IMR-90 (cell line): ENCODE data around the gene STK33. TPM values are rescaled to one million over a fixed set of nuclear protein-coding genes. Genes with fewer than 3 reads are reported as not detected.

Experiments used
- ATAC-seq: fragments of 200-7000 bp; cut with Tn5 transposase; 2 replicates; pipeline ENCODE4 v1.9.1; 2020; ENCODE audit warnings: low read depth, mild to moderate bottlenecking, moderate library complexity
- BruUV-seq: library from RNA; stranded (reverse); fragments of 400-500 nt; replicated peaks from 2 replicates; lab custom pipeline; 2021; lab: Mats Ljungman, UMichigan
- CTCF ChIA-PET: fragments of 300-600 bp; formaldehyde crosslinking; extraction: SDS; loops from one replicate; lab custom pipeline; 2021; ENCODE audit warnings: antibody characterized with exemption; lab: Yijun Ruan, JAX
- POLR2A ChIA-PET: fragments of 300-600 bp; sonication (Branson Sonifier 250); formaldehyde crosslinking; loops from one replicate; lab custom pipeline; 2022; ENCODE audit warnings: antibody characterized with exemption; ENCODE audit not compliant: unreplicated experiment; lab: Charles Lee
- DNase-seq: peaks from one replicate; pipeline ENCODE4 v3.0.0; 2013
- H2AFZ ChIP-seq: replicated peaks from 2 replicates; pipeline ENCODE3; 2013; ENCODE audit warnings: low read length, mild to moderate bottlenecking; ENCODE audit not compliant: poor library complexity
- H2AK5ac ChIP-seq: 2 replicates; pipeline ENCODE4 v1.6.1; 2013; ENCODE audit warnings: low read depth, low read length, inconsistent platforms
- H2AK9ac ChIP-seq: replicated peaks from 2 replicates; pipeline ENCODE3; 2013; ENCODE audit warnings: mild to moderate bottlenecking, low read depth, low read length, moderate library complexity; ENCODE audit not compliant: poor library complexity
- H2BK120ac ChIP-seq: 2 replicates; pipeline ENCODE4 v1.6.1; 2013; ENCODE audit warnings: low read depth, low read length, inconsistent platforms
- H2BK15ac ChIP-seq: 3 replicates; pipeline ENCODE4 v1.6.1; 2013; ENCODE audit warnings: low read depth, low read length, inconsistent platforms
- H2BK20ac ChIP-seq: 2 replicates; pipeline ENCODE4 v1.6.1; 2013; ENCODE audit warnings: low read depth, mild to moderate bottlenecking, inconsistent platforms, low read length, moderate library complexity
- H2BK5ac ChIP-seq: 2 replicates; pipeline ENCODE4 v1.6.1; 2013; ENCODE audit warnings: mild to moderate bottlenecking, low read depth, low read length, inconsistent platforms; ENCODE audit not compliant: poor library complexity, severe bottlenecking
- H3K14ac ChIP-seq: replicated peaks from 2 replicates; pipeline ENCODE4 v1.6.1; 2013; ENCODE audit warnings: low read depth, low read length, inconsistent platforms
- H3K18ac ChIP-seq: 2 replicates; pipeline ENCODE4 v1.6.1; 2013; ENCODE audit warnings: low read depth, low read length, control low read depth
- H3K23ac ChIP-seq: 2 replicates; pipeline ENCODE4 v1.6.1; 2013; ENCODE audit warnings: low read depth, low read length, inconsistent platforms
- H3K27ac ChIP-seq: 2 replicates; pipeline ENCODE4 v1.5.1; 2013; ENCODE audit warnings: mild to moderate bottlenecking, control low read depth, low read length; ENCODE audit not compliant: insufficient read depth
- H3K27me3 ChIP-seq: 2 replicates; pipeline ENCODE4 v1.6.1; 2013; ENCODE audit warnings: low read length; ENCODE audit not compliant: control insufficient read depth, insufficient read depth
- H3K36me3 ChIP-seq: 2 replicates; pipeline ENCODE4 v1.6.1; 2013; ENCODE audit warnings: low read length, mixed read lengths; ENCODE audit not compliant: control insufficient read depth, insufficient read depth
- H3K4ac ChIP-seq: 2 replicates; pipeline ENCODE4 v1.6.1; 2013; ENCODE audit warnings: low read depth, low read length, inconsistent platforms
- H3K4me1 ChIP-seq: 2 replicates; pipeline ENCODE4 v1.6.1; 2013; ENCODE audit warnings: low read length, mixed read lengths; ENCODE audit not compliant: control insufficient read depth, insufficient read depth
- H3K4me2 ChIP-seq: 2 replicates; pipeline ENCODE4 v1.6.1; 2013; ENCODE audit warnings: low read depth, mild to moderate bottlenecking, control low read depth, low read length, moderate library complexity
- H3K4me3 ChIP-seq: 2 replicates; pipeline ENCODE4 v1.5.1; 2013; ENCODE audit warnings: low read depth, mild to moderate bottlenecking, control low read depth, low read length, moderate library complexity; ENCODE audit not compliant: insufficient read depth
- H3K56ac ChIP-seq: 2 replicates; pipeline ENCODE4 v1.6.1; 2013; ENCODE audit warnings: low read length, inconsistent platforms; ENCODE audit not compliant: insufficient read depth; ENCODE audit errors: extremely low read depth
- H3K79me1 ChIP-seq, 2 experiments: 2 replicates each; pipeline ENCODE4 v1.6.1; 2013; ENCODE audit warnings: low read length in 2 of 2, inconsistent platforms in 1 of 2, low read depth in 1 of 2
- H3K9ac ChIP-seq: 2 replicates; pipeline ENCODE4 v1.6.1; 2013; ENCODE audit warnings: low read depth, low read length, control low read depth
- H3K9me1 ChIP-seq: 2 replicates; pipeline ENCODE4 v1.6.1; 2013; ENCODE audit warnings: low read length, inconsistent platforms; ENCODE audit not compliant: insufficient read depth
- H3K9me3 ChIP-seq: 2 replicates; pipeline ENCODE4 v1.6.1; 2013; ENCODE audit warnings: low read length; ENCODE audit not compliant: control insufficient read depth, insufficient read depth
- H4K20me1 ChIP-seq: 2 replicates; pipeline ENCODE4 v1.6.1; 2013; ENCODE audit warnings: low read length, inconsistent platforms; ENCODE audit not compliant: insufficient read depth
- H4K5ac ChIP-seq: 2 replicates; pipeline ENCODE4 v1.6.1; 2013; ENCODE audit warnings: mild to moderate bottlenecking, low read depth, low read length, control low read depth
- H4K8ac ChIP-seq, 2 experiments: 2 replicates each; pipeline ENCODE4 v1.6.1; 2013; ENCODE audit warnings: low read depth in 2 of 2, low read length in 2 of 2, control low read depth in 1 of 2, inconsistent platforms in 1 of 2
- H4K91ac ChIP-seq: 2 replicates; pipeline ENCODE4 v1.6.1; 2013; ENCODE audit warnings: low read depth, low read length, inconsistent platforms; ENCODE audit not compliant: insufficient read depth
- BHLHE40 ChIP-seq: fragments of 150-350 bp; IDR thresholded peaks from 2 replicates; pipeline ENCODE4 v1.6.1; 2016; ENCODE audit warnings: mild to moderate bottlenecking, low read depth, low read length
- CEBPB ChIP-seq: IDR thresholded peaks from 2 replicates; pipeline ENCODE4 v1.6.1; 2012; ENCODE audit warnings: low read depth, low read length, improper control_type of control experiment
- CHD1 ChIP-seq: IDR thresholded peaks from 2 replicates; pipeline ENCODE4 v1.6.1; 2012; ENCODE audit warnings: low read depth, low read length, improper control_type of control experiment
- FOS ChIP-seq: fragments of 150-350 bp; IDR thresholded peaks from 2 replicates; pipeline ENCODE4 v1.6.1; 2016; ENCODE audit warnings: low read depth, low read length
- MAFK ChIP-seq: IDR thresholded peaks from 2 replicates; pipeline ENCODE4 v1.6.1; 2012; ENCODE audit warnings: low read depth, low read length, improper control_type of control experiment
- MAZ ChIP-seq: IDR thresholded peaks from 2 replicates; pipeline ENCODE4 v1.6.1; 2012; ENCODE audit warnings: low read depth, mild to moderate bottlenecking, low read length, improper control_type of control experiment, moderate library complexity, borderline replicate concordance
- MXI1 ChIP-seq: IDR thresholded peaks from 2 replicates; pipeline ENCODE4 v1.6.1; 2012; ENCODE audit warnings: low read depth, mild to moderate bottlenecking, low read length, moderate library complexity, borderline replicate concordance
- NFE2L2 ChIP-seq: fragments of 150-350 bp; IDR thresholded peaks from 2 replicates; pipeline ENCODE4 v1.6.1; 2016; ENCODE audit warnings: low read depth, mild to moderate bottlenecking, low read length
- POLR2A ChIP-seq: IDR thresholded peaks from 2 replicates; pipeline ENCODE4 v1.6.1; 2012; ENCODE audit warnings: mild to moderate bottlenecking, low read depth, low read length
- RAD21 ChIP-seq: IDR thresholded peaks from 2 replicates; pipeline ENCODE4 v1.6.1; 2012; ENCODE audit warnings: low read length, improper control_type of control experiment
- RCOR1 ChIP-seq: IDR thresholded peaks from 2 replicates; pipeline ENCODE4 v1.6.1; 2012; ENCODE audit warnings: mild to moderate bottlenecking, low read length, improper control_type of control experiment; ENCODE audit not compliant: insufficient replicate concordance
- RFX5 ChIP-seq: IDR thresholded peaks from 2 replicates; pipeline ENCODE4 v1.8.0; 2012; ENCODE audit warnings: low read depth, mild to moderate bottlenecking, low read length, moderate library complexity
- SMC3 ChIP-seq: fragments of 150-350 bp; IDR thresholded peaks from 2 replicates; pipeline ENCODE4 v1.6.1; 2016; ENCODE audit warnings: low read depth, mild to moderate bottlenecking, antibody characterized with exemption, low read length, moderate library complexity
- dilution Hi-C: fragments of 300-500 bp; cut with HindIII; formaldehyde crosslinking; loops from one replicate; pipeline ENCODE4 v1.14.3; 2018; ENCODE audit warnings: low sequenced_read_pairs; ENCODE audit not compliant: unreplicated experiment
- in situ Hi-C: fragments of 300-500 bp; cut with MboI; formaldehyde crosslinking; loops from 3 replicates; pipeline ENCODE4 v1.14.3; 2019; ENCODE audit warnings: low sequenced_read_pairs, inconsistent platforms, mixed read lengths
- intact Hi-C: fragments of 100-400 bp; cut with micrococcal nuclease; formaldehyde crosslinking; loops from 2 replicates; pipeline ENCODE4 v1.10.0; 2022
- polyA plus RNA-seq, 3 experiments: library from polyadenylated mRNA; depleted of rRNA; stranded (reverse); fragments of >200 nt; gene quantifications; 2 replicates each; pipeline ENCODE4 v1.2.3, GENCODE V29; 2012; ENCODE audit warnings: low replicate concordance in 1 of 3
- total RNA-seq: library from RNA; depleted of rRNA; stranded (reverse); fragments of >200 nt; gene quantifications from 2 replicates; pipeline ENCODE4 v1.2.3, GENCODE V29; 2012
- TF ChIP-seq, protein P1 (sequence below): conservative IDR thresholded peaks from 2 replicates; pipeline ENCODE4 v1.5.1; 2012; ENCODE audit warnings: mild to moderate bottlenecking, low read depth, low read length, improper control_type of control experiment
- TF ChIP-seq, protein P2 (sequence below): fragments of 150-350 bp; IDR thresholded peaks from 2 replicates; pipeline ENCODE4 v1.6.1; 2016; ENCODE audit warnings: low read depth, mild to moderate bottlenecking, low read length, moderate library complexity, borderline replicate concordance
- TF ChIP-seq, protein P3 (sequence below): fragments of 150-350 bp; IDR thresholded peaks from 2 replicates; pipeline ENCODE4 v1.6.1; 2017; ENCODE audit warnings: mild to moderate bottlenecking, antibody characterized with exemption, low read length, low read depth

The STK33 gene
- total and polyA plus RNA-seq, 2 of the 4 experiments (the other 2 are of a cell fraction), result 2.3 to 2.6 TPM

DNA sequence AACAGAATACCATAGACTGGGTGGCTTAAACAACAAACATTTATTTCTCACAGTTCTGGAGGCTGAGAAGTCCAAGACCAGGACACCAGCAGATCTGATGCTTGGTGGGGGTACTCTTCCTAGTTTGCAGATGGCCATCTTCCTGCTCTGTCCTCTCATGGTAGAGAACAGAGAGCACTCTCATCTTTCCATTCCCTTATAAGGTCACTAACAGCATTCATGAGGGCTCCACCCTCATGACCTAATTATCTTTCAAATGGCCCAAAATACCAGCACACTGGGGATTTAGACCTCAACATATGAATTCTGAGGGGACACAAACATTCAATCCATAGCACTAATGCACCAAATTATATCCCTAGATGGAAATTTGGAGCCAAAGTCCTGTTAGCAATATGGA lies 6.1 kb downstream of the STK33 start:
- Histone ChIP-seq H3K4me3 (no peak overlapping the region), H2AK9ac (no peak overlapping the region), H3K27ac (no peak overlapping the region), H3K79me1 (no peaks in the 10 kb centered on the region; a peak in 1 of 4 replicates), H3K9me3 (no peaks in the 10 kb centered on the region; the same call in 1 of the 2 replicates), H3K36me3 (no peaks in the 10 kb centered on the region), H4K20me1 (no peaks in the 10 kb centered on the region), H3K18ac (no peak overlapping the region), H3K27me3 (no peaks in the 10 kb centered on the region; the same call in 1 of the 2 replicates), H4K91ac (no peak overlapping the region), H2BK120ac (no peak overlapping the region), H3K23ac (no peak overlapping the region), H4K5ac (no peak overlapping the region), H2BK15ac (no peak overlapping the region), H2AK5ac (no peak overlapping the region), H3K4me2 (no peak overlapping the region), H2BK5ac (no peak overlapping the region), H3K56ac (no peak overlapping the region), H2AFZ (no peak overlapping the region), H2BK20ac (no peak overlapping the region), H4K8ac (no peak overlapping the region), H3K4me1 (peaks cover 2% of the 10 kb centered on the region; the same call in 1 of the 2 replicates), H3K9me1 (no peaks in the 10 kb centered on the region), H3K4ac (no peak overlapping the region), H3K9ac (no peak overlapping the region), H3K14ac (no peak overlapping the region)
- CTCF ChIA-PET, result no interaction called here
- in situ Hi-C loops (no loop called here), dilution Hi-C loops (no loop called here), intact Hi-C loops (no loop called here)
- no peak for ATAC-seq
- no peak for DNase-seq
- BruUV-seq, result no TSS peak
- POLR2A ChIA-PET, result no interaction called here
- TF ChIP-seq, protein P1, sequence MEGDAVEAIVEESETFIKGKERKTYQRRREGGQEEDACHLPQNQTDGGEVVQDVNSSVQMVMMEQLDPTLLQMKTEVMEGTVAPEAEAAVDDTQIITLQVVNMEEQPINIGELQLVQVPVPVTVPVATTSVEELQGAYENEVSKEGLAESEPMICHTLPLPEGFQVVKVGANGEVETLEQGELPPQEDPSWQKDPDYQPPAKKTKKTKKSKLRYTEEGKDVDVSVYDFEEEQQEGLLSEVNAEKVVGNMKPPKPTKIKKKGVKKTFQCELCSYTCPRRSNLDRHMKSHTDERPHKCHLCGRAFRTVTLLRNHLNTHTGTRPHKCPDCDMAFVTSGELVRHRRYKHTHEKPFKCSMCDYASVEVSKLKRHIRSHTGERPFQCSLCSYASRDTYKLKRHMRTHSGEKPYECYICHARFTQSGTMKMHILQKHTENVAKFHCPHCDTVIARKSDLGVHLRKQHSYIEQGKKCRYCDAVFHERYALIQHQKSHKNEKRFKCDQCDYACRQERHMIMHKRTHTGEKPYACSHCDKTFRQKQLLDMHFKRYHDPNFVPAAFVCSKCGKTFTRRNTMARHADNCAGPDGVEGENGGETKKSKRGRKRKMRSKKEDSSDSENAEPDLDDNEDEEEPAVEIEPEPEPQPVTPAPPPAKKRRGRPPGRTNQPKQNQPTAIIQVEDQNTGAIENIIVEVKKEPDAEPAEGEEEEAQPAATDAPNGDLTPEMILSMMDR, result no peak
- TF ChIP-seq, protein P2, sequence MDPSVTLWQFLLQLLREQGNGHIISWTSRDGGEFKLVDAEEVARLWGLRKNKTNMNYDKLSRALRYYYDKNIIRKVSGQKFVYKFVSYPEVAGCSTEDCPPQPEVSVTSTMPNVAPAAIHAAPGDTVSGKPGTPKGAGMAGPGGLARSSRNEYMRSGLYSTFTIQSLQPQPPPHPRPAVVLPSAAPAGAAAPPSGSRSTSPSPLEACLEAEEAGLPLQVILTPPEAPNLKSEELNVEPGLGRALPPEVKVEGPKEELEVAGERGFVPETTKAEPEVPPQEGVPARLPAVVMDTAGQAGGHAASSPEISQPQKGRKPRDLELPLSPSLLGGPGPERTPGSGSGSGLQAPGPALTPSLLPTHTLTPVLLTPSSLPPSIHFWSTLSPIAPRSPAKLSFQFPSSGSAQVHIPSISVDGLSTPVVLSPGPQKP, result no peak
- TF ChIP-seq, protein P3, sequence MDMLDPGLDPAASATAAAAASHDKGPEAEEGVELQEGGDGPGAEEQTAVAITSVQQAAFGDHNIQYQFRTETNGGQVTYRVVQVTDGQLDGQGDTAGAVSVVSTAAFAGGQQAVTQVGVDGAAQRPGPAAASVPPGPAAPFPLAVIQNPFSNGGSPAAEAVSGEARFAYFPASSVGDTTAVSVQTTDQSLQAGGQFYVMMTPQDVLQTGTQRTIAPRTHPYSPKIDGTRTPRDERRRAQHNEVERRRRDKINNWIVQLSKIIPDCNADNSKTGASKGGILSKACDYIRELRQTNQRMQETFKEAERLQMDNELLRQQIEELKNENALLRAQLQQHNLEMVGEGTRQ, result no peak
- no peak for TF ChIP-seq RAD21
- no peak for TF ChIP-seq CHD1
- no peak for TF ChIP-seq NFE2L2
- no peak for TF ChIP-seq CEBPB
- no peak for TF ChIP-seq MXI1
- no peak for TF ChIP-seq SMC3
- no peak for TF ChIP-seq MAZ
- no peak for TF ChIP-seq RFX5
- no peak for TF ChIP-seq MAFK
- TF ChIP-seq FOS, result no peak
- no peak for TF ChIP-seq BHLHE40
- no peak for TF ChIP-seq RCOR1
- no peak for TF ChIP-seq POLR2A
